Measurements from ENCODE around the gene RNF208.
A peak's percentile ranks its signal among the peaks of the same experiment; 100 is the strongest.
"Not testable (repeated sequence)": the region's sequence is repeated elsewhere in the genome, so short reads cannot be mapped to it uniquely, and the experiment has no call there.

RNF208 gene

DNA sequence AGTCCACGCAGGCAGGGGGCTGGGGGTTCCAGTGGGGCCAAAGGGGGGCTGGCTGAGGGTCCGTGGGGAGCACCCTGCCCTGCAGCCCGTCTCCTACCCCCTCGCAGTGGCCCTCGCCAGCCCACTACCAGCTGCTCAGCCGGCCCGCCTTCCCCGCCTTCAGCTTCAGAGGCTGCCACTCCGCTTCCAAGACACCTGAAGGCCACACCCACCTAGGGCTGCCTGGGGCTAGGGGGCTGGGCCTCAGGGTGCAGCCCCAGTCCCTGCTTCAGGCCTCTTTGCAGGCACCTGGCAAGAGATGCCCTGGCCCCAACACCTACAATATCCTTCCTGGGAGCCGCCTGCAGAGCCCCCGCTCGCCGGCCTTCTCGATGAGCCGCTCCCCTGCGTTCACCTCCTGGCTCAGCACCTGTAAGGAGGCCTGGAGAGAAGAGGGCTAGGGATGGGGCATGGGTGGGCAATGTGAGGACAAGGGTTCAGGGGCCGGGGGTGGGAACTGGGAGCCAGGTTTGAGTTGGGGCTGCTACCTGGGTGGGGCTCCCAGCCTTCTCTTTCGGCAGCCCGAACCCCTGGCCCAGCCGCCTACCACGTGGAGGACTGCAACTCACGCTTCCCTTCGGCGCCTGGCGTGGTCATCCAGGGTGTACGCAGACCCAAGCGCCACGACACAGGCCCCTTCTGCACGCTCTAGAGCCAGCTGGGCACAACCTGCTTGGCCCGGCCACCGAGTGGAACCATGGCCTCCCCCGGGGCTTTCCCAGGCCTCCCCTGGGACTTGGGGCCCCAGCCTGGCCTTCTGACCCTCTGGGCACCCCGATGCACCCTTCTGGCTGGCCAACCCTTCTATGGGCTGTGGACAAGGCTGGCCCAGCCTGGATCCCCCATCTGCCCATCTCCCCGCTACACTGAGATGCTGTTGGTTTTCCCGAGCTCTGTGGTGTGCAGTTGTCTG, 30.8 kb upstream of the RNF208 start:
- DNase-seq = no peak

DNA sequence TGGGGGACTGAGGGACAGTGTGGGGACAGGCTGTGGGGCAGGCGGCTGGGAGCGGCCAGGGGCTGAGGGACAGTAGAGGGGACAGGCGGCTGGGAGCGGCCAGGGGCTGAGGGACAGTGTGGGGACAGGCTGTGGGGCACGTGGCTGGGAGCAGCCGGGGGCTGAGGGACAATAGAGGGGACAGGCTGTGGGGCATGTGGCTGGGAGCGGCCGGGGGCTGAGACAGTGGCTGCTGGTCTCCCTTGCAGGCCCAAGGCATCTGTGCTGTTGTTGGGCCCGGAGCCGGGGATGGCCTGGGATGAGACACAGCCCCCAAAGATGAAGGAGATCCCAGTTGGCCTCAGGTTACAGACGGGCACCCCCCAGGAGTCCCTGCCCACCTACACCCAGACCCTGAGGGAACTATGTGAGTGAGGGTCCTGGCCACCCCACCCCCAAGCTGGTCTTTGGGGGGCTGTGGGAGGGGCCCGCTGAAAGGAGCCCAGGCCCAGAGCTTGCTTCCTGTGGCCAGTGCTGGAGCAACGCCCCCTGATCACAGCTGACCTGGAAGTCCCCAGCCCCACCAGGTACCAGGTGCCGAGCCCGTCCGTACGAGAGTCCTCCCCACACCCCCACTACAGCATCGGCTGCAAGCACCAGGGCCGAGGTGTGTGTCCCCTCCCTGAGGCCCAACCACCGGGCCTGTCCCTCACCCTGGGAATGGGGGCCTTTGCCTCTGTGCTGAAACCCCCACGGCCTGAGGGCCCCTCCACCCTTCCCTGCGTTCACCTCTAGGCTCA, 29.6 kb upstream of the RNF208 start:
- DNase-seq = no peak

DNA sequence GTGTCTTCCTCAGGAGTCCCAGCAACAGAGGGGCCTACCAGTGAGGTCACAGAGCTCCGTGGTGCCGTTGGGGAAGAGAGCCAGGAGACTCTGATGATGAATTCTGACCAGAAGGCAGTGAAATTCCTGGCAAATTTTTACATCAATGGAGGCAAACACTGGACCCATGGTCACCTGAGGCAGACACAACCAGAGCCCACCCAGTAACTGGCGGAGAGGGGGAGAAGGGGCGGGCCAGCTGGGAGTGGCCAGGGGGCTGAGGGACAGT, 29.1 kb upstream of the RNF208 start, which contains the start of gene STPG3:
Gene STPG3, plus strand, starts transcription at position 93 of the 268 bp plus-strand sequence. Its CDS starts 1 bp downstream, at position 94.
- DNase-seq = no peak

DNA sequence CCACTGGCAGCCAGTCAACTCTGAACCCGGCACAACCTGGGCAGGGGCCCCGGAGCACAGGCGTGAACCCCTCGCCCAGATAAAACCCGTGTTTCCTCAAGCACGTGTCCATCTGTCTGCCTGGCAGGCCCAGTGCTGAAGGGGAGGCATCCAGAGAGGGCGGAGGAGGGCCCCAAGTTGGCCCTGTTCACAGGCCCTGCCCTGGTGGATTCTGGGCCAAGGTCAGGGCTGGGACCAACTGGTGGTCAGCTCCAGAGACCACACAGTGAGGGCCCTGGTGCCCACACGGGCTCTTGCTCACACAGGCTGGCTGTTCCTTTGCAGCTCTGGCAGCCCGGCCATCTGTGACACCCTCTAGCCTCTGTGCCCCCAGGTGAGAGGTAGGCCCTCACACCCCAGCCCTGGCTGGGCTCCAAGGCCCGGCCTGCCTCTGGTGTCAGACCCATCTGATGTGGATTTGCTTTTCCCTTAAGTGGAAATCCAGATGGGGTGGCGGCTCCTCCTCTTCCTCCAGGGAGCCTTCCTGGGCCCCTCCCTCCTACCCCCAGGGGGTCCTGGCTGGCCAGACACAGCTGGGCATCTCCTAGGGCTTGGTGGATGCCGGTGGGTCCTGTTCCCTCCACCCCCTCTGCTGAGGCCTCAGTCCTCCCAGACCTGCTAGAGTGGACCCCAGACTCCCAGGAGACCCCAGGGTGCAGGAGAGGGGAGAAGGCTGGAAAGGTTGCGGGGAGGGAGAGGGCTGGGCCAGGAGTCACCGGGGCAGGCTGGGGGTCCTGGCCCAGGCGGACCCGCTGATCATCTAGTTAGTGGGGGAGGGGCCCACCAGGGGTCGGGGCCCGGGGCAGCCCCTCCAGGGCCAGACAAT, 28.5 kb upstream of the RNF208 start:
- DNase-seq = no peak

DNA sequence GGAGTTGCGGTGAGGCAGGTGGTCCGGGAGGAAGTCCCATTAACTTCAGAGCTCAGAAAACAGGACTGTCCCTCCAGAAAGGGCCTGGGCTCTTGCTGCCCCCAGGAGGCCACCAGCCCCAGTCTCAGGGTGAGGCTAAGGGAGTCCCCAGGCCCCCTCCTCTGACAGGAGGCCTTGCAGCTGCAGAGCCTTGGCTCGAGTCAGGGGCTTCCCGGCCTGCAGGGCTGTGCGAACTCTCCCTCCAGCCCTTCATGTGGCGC, 25.8 kb upstream of the RNF208 start:
- DNase-seq = no peak

DNA sequence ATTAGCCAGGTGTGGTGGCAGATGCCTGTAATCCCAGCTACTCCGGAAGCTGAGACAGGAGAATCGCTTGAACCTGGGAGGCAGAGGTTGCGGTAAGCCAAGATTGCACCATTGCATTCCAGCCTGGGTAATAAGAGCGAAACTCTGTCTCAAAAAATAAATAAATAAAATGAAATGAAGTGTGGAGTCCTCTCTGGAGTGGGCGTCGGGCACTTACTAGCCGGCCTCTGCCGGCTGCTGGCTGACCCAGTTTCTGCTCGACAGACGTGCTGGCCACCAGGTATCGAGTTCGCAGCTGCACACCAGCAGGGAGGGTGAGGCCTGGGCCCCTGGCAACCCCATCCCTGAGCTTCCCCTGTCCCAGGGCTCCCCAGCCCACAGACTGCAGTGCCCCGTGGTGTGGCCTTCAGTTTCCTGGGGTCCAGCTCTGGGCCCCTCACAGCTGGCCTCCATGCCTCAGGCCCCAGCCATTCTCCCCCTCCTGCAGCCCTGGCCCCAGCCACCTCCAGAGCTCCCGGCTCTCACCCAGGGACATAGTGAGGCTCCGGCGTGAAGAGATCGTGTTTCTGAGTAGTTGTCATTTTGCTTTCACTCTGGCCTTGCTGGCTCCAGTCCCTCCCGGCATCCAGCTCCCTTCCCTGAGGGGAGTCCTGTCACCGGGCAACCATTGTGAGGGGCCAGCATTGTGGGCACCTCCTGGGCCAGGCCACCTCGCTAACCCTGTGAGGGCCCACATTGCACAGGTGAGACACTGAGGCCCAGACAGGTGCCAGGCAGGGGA, 25.3 kb upstream of the RNF208 start:
- no peak for DNase-seq

DNA sequence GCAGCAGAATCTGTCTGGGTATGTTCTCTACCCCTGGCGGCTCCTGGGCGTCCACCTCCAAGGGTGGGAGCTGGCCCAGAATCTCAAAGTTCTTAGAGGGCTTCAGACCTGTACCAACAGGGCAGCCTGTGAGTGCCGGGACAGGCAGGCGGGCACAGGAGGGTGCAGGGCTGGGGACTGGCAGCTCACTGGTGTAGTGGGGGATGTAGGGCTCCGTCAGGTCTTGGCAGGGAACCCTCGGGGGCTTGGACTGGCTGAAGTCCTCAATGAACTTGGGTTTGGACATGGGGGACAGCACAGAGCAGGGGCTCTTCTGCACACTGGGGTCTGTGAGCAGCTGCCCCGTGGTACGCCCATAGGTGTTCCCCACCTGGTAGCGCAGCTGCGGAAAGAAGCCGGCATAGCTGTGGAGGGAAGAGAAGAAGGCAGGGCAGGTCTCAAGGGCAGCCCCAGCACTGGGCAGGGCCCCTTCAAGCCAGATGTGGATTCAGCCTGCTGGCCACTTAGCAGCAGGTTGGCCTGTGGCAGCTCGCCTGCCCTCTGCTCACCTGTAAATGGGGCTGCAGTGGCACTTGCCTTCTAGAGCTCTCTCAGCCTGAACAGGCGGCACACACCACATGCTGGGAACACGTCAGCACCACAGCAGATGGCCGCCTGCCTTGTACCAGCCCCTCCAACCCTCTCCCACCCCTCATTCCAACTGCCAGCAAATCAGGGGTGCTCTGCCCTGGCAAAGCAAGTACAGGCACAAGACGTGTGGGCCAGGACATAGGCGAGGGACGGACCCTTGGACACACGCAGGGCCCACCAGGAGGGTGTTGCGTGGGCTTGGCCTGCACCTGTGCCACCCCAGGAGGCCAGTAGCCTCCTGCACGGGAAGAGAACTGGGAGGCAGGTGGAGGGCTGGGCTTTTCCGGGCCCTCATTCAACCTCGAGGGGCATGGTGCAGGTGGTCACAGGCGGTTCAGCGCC, 23.7 kb upstream of the RNF208 start:
- no peak for DNase-seq

DNA sequence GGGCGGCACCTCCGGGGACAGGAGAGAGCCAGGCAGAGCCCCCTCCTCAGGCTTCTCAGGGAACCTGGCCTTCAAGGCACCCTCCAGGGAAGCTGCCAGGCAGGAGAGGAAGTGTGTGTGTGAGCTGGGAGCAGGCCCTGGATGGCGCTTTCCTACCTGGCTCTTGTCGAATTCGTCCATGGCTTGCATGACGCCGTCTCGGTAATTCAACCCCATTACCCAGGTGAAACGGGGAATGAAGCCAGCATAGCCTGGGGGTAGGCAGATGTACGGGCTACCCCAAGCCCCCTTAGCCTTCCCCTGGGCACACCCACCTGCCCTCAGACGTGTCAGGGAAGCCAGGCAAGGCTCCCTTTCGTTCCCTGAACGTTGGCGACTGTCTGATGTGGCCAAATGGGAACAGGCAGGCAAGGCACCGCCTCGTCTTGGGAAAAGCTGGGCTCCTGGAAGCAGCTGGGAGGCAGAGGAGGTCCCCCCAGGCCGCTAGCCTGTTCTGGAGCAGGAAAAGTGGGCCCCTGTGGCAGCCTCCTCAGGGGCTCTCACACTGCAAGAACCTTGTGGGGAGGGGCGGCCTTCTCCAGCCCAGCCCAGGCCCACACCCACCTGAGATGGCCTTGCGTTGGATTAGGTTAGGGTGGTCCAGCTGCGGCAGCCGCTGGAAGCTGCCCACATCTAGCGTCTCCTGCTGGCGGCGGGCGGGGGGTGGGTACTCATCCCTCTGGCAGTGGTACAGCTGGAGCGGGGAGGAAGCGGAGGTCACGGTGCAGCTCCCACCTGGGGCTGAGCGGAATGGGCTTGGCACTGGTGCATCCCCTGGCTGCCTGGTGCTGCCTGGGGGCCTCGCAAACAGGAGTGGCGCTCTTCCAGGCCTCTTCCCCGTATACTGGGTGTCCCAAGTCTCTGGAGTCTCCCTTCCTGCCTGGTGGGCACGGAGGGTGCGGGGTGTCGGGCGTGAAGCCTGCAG, 22.7 kb upstream of the RNF208 start:
- DNase-seq = no peak

DNA sequence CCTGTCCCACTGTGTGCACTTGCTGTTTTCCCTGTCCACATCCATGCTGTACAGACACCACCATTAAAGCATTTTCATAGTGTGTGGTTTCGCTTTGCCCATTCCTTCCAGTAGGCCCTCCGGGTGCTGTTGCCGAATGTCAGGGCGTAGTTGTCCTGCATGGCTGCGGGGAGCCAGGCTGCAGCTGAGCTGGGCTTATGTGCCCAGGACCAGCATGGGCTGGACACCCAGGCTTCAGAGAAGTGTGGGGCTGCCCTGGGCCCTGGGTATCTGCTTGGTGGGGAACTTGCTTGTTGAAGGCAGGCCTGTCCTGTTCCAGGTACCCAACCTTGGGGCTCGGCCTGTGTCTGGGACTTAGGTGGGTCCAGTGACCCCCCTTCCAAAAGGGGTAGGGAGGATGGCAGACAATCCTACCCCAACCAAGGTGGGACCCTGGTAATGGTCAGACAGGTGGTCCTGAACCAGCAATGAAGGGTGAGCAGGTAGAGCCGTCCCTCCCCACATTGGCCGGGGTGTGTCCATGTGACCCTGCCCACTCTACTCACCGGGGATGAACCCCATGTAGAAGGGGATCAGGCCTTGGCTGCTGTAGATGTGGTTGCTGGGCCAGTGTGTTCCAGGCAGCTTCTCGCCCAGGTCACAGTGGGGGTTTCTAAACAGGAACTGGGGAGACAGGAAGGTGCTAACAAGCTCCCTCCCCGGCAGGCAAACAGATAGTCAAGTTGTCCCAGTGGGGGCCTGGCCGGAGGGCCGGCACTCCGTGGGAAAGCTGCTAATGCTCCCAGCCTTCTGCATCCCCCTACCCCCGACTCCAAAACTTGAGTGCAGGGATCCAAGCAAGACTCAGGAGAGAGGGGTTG, 21.8 kb upstream of the RNF208 start:
- DNase-seq = no peak

DNA sequence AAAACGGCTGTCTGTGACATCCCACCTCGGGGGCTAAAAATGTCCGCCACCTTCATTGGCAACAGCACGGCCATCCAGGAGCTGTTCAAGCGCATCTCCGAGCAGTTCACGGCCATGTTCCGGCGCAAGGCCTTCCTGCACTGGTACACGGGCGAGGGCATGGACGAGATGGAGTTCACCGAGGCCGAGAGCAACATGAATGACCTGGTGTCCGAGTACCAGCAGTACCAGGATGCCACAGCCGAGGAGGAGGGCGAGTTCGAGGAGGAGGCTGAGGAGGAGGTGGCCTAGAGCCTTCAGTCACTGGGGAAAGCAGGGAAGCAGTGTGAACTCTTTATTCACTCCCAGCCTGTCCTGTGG, 21.2 kb upstream of the RNF208 start:
- not testable (repeated sequence) for DNase-seq

DNA sequence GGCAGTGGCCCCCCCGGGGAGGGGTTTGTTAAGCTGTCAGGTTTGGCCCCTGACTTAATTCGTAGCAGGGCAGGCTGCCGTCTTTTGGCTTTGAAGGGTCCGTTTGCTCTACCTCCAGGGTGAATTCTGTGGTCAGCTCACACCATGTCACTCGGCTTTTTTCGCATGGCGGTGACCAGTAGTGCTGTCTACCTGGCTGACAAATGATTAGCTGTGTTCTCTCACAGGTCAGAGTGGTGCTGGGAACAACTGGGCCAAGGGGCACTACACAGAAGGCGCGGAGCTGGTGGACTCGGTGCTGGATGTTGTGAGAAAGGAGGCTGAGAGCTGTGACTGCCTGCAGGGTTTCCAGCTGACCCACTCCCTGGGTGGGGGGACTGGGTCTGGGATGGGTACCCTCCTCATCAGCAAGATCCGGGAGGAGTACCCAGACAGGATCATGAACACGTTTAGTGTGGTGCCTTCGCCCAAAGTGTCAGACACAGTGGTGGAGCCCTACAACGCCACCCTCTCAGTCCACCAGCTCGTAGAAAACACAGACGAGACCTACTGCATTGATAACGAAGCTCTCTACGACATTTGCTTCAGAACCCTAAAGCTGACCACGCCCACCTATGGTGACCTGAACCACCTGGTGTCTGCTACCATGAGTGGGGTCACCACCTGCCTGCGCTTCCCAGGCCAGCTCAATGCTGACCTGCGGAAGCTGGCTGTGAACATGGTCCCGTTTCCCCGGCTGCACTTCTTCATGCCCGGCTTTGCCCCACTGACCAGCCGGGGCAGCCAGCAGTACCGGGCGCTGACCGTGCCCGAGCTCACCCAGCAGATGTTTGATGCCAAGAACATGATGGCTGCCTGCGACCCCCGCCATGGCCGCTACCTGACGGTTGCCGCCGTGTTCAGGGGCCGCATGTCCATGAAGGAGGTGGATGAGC, 20.5 kb upstream of the RNF208 start:
- no peak for DNase-seq

DNA sequence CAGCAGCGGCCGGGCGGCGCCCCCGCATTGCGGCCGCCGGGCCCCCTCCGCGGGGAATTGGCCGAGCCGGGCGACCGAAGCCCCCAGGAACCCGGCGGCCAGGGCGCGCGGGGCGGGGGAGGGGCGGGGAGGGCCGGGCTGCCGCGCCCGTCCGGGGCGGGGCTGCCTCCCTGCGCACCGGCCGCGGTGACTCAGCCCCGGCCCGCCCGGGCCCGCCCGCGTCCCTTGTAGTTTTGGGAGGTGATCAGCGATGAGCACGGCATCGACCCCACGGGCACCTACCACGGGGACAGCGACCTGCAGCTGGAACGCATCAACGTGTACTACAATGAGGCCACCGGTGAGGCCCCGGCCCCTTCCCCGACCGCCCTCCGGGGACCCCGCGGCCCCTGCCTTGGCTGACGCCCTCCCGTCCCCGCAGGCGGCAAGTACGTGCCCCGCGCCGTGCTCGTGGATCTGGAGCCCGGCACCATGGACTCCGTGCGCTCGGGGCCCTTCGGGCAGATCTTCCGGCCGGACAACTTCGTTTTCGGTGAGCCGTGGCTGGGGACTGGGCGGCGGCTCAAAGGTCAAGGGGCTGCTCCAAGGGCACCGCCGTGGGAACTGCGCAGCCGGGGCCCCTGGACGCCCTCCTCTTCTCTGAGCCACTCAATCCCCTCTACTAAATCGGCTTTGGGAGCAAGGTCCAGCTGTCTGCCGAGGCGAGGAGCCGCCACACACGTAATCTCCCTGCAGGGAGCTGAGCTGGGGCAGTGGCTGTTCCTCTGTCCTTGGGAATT, 19.6 kb upstream of the RNF208 start:
- peak in 1 of 2 donors; percentile 80 for DNase-seq

DNA sequence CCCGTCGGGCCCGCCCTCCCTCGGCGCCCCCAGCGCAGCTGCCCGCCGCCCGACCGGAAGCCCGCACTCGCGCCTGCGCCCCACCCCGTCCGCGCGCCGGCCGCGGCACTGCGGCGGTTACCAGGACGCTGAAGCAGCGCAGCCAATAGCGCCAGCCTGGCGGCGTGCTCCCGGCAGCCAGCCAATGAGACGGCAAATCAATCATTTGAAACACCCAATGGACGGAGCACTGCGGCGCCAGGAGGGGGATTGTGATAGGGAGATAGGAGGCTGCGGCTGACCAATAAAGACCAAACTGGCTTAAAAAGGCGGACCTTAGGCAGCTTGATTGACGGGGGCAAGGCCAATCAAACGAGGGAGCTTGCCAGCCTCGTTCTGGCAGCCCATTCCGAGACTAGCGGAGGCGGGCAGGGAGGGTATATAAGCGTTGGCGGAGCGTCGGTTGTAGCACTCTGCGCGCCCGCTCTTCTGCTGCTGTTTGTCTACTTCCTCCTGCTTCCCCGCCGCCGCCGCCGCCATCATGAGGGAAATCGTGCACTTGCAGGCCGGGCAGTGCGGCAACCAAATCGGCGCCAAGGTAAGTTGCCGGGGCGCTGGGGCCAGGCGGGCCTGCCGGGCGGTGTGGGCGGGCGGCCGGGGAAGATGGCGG, 18.9 kb upstream of the RNF208 start, which contains the start of gene TUBB4B:
Gene TUBB4B, plus strand, starts transcription at position 447 of the 649 bp plus-strand sequence. Its CDS starts 74 bp downstream, at position 521.
- peak; percentile 97 to 100 for DNase-seq

DNA sequence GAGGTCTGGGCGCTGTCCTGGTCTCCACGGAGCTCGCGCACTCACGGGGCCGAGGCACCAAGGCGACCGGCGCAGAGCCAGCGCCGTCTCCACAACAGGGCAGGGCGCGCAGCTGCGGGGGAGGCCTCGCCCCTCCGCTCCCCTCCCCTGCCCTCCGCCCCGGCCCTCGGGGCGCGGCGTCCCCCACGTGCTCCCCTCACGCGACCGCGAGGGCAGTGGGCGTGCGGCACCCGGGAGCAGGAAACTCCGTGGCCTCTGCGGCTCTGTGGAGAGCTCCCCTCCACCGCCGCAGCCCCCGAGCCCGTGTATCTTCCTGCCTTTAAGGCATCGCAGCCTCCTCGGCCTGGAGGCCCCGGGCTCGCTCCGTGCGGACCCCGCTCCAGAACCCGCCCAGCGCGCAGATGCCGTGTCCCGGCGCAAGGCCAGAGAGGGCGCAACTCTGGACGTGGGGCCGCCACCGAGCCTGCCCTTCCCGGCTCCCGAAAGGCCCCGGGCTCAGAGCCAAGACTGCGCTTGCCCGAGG, 18.3 kb upstream of the RNF208 start:
- DNase-seq = peak in 1 of 2 donors; percentile 28

DNA sequence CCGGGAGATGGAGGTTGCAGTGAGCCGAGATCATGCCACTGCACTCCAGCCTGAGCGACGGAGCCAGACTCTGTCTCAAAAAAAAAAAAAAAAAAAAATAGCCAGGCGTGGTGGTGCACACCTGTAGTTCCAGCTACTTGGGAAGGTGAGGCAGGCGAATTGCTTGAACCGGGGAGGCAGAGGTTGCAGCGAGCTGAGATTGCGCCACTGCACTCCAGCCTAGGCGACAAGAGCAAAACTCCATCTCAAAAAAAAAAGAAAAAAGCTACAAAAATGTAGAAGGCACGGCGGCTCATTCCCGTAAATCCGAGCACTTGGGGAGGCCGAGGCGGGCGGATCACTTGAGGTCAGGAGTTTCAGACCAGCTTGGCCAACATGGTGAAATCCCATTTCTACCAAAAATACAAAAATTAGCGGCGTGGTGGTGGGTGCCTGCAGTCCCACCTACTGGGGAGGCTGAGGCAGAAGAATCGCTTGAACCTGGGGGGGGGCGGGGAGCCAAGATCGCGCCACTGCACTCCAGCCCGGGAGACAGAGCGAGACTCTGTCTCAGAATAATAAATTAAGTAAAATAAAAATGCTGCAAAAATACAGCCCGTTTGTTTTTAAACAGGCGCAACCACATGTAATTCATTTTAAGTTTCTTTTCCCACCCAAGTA, 17.6 kb upstream of the RNF208 start:
- not testable (repeated sequence) for DNase-seq
